ENCODE results near the gene COL18A1. TPM values are rescaled to one million over a fixed set of nuclear protein-coding genes. Genes with fewer than 3 reads are reported as not detected.

The COL18A1 gene
- total and polyA plus RNA-seq, 9 of the 15 experiments (the other 6 are each of a cell fraction or from before 2014, with no cell fraction given) = 0.14 to 16.4 (median 2.0) TPM

DNA sequence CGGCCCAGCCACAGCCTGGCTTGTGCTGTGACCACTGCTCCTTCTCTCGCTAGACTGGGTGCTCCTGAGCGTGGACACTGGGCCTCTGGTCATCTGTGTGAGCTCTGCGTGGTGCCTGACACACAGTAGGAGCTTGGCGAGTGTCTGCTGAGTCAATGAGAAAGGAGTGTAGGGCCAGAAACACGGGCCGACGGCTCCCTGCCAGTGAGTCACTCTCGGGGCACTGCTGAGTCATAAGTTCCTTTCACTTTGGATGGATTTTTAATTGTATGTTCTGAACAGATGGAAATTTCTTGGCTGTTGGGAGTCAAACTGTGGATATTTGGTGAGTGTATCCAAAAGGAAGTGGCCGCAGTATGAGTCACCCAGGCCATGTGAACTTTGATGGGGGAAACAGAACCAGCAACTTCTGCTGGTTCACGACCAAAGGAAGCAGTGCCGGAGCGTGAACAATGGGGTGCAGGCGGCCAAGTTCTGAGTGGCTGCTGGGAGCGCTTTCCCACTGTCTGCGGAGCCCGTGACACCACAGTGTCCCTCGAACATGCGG, 41.0 kb upstream of the COL18A1 start (continued):
- no peak for TF ChIP-seq CBX8 (IDR thresholded peaks at IDR 0.05; ENCODE audit: borderline replicate concordance, extremely low read depth, low read depth, low read length, poor library complexity, severe bottlenecking)
- no peak for TF ChIP-seq HMG20B (CRISPR knock-in tag; IDR thresholded peaks at IDR 0.05)
- no peak for TF ChIP-seq MECOM (CRISPR knock-in tag; IDR thresholded peaks at IDR 0.05)
- TF ChIP-seq FOS (IDR thresholded peaks at IDR 0.05; ENCODE audit: extremely low read depth, insufficient read length) = peak; percentile 79
- TF ChIP-seq, protein P1, sequence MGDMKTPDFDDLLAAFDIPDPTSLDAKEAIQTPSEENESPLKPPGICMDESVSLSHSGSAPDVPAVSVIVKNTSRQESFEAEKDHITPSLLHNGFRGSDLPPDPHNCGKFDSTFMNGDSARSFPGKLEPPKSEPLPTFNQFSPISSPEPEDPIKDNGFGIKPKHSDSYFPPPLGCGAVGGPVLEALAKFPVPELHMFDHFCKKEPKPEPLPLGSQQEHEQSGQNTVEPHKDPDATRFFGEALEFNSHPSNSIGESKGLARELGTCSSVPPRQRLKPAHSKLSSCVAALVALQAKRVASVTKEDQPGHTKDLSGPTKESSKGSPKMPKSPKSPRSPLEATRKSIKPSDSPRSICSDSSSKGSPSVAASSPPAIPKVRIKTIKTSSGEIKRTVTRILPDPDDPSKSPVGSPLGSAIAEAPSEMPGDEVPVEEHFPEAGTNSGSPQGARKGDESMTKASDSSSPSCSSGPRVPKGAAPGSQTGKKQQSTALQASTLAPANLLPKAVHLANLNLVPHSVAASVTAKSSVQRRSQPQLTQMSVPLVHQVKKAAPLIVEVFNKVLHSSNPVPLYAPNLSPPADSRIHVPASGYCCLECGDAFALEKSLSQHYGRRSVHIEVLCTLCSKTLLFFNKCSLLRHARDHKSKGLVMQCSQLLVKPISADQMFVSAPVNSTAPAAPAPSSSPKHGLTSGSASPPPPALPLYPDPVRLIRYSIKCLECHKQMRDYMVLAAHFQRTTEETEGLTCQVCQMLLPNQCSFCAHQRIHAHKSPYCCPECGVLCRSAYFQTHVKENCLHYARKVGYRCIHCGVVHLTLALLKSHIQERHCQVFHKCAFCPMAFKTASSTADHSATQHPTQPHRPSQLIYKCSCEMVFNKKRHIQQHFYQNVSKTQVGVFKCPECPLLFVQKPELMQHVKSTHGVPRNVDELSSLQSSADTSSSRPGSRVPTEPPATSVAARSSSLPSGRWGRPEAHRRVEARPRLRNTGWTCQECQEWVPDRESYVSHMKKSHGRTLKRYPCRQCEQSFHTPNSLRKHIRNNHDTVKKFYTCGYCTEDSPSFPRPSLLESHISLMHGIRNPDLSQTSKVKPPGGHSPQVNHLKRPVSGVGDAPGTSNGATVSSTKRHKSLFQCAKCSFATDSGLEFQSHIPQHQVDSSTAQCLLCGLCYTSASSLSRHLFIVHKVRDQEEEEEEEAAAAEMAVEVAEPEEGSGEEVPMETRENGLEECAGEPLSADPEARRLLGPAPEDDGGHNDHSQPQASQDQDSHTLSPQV (IDR thresholded peaks at IDR 0.05) = peak; percentile 95
- TF ChIP-seq CHCHD3 (CRISPR knock-in tag; IDR thresholded peaks at IDR 0.05) = no peak
- no peak for TF ChIP-seq ZNF717 (CRISPR knock-in tag; IDR thresholded peaks at IDR 0.05)
- TF ChIP-seq, protein P2, sequence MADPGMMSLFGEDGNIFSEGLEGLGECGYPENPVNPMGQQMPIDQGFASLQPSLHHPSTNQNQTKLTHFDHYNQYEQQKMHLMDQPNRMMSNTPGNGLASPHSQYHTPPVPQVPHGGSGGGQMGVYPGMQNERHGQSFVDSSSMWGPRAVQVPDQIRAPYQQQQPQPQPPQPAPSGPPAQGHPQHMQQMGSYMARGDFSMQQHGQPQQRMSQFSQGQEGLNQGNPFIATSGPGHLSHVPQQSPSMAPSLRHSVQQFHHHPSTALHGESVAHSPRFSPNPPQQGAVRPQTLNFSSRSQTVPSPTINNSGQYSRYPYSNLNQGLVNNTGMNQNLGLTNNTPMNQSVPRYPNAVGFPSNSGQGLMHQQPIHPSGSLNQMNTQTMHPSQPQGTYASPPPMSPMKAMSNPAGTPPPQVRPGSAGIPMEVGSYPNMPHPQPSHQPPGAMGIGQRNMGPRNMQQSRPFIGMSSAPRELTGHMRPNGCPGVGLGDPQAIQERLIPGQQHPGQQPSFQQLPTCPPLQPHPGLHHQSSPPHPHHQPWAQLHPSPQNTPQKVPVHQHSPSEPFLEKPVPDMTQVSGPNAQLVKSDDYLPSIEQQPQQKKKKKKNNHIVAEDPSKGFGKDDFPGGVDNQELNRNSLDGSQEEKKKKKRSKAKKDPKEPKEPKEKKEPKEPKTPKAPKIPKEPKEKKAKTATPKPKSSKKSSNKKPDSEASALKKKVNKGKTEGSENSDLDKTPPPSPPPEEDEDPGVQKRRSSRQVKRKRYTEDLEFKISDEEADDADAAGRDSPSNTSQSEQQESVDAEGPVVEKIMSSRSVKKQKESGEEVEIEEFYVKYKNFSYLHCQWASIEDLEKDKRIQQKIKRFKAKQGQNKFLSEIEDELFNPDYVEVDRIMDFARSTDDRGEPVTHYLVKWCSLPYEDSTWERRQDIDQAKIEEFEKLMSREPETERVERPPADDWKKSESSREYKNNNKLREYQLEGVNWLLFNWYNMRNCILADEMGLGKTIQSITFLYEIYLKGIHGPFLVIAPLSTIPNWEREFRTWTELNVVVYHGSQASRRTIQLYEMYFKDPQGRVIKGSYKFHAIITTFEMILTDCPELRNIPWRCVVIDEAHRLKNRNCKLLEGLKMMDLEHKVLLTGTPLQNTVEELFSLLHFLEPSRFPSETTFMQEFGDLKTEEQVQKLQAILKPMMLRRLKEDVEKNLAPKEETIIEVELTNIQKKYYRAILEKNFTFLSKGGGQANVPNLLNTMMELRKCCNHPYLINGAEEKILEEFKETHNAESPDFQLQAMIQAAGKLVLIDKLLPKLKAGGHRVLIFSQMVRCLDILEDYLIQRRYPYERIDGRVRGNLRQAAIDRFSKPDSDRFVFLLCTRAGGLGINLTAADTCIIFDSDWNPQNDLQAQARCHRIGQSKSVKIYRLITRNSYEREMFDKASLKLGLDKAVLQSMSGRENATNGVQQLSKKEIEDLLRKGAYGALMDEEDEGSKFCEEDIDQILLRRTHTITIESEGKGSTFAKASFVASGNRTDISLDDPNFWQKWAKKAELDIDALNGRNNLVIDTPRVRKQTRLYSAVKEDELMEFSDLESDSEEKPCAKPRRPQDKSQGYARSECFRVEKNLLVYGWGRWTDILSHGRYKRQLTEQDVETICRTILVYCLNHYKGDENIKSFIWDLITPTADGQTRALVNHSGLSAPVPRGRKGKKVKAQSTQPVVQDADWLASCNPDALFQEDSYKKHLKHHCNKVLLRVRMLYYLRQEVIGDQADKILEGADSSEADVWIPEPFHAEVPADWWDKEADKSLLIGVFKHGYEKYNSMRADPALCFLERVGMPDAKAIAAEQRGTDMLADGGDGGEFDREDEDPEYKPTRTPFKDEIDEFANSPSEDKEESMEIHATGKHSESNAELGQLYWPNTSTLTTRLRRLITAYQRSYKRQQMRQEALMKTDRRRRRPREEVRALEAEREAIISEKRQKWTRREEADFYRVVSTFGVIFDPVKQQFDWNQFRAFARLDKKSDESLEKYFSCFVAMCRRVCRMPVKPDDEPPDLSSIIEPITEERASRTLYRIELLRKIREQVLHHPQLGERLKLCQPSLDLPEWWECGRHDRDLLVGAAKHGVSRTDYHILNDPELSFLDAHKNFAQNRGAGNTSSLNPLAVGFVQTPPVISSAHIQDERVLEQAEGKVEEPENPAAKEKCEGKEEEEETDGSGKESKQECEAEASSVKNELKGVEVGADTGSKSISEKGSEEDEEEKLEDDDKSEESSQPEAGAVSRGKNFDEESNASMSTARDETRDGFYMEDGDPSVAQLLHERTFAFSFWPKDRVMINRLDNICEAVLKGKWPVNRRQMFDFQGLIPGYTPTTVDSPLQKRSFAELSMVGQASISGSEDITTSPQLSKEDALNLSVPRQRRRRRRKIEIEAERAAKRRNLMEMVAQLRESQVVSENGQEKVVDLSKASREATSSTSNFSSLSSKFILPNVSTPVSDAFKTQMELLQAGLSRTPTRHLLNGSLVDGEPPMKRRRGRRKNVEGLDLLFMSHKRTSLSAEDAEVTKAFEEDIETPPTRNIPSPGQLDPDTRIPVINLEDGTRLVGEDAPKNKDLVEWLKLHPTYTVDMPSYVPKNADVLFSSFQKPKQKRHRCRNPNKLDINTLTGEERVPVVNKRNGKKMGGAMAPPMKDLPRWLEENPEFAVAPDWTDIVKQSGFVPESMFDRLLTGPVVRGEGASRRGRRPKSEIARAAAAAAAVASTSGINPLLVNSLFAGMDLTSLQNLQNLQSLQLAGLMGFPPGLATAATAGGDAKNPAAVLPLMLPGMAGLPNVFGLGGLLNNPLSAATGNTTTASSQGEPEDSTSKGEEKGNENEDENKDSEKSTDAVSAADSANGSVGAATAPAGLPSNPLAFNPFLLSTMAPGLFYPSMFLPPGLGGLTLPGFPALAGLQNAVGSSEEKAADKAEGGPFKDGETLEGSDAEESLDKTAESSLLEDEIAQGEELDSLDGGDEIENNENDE (IDR thresholded peaks at IDR 0.05; ENCODE audit: low read depth, low read length) = no peak
- TF ChIP-seq JUNB (CRISPR knock-in tag; conservative IDR thresholded peaks at IDR 0.05) = peak; percentile 77
- peak; percentile 19; the same call in 1 of the 2 replicates for TF ChIP-seq KLF13 (tag; IDR thresholded peaks at IDR 0.05; ENCODE audit: borderline replicate concordance, low read depth)
